Lower leg skin (tissue), 3 donors: ENCODE data around the gene DNAJC11.

Experiments used
- POLR2A ChIP-seq, 2 donors: fragments of 450-650 bp; IDR thresholded peaks; one replicate each; pipeline ENCODE4 v1.6.1; 2016 to 2017; ENCODE audit warnings: antibody characterized with exemption in 2 of 2, mild to moderate bottlenecking in 1 of 2, moderate library complexity in 1 of 2
- TF ChIP-seq, protein P1 (sequence below), 3 donors: fragments of 450-650 bp; IDR thresholded peaks; one replicate each; pipeline ENCODE4 v1.5.1; 2016; ENCODE audit warnings: antibody characterized with exemption in 3 of 3, mild to moderate bottlenecking in 3 of 3, moderate library complexity in 2 of 3

GRCh38 chr1:6657138-6657537, 44.5 kb downstream of the DNAJC11 start:
- TF ChIP-seq, protein P1, sequence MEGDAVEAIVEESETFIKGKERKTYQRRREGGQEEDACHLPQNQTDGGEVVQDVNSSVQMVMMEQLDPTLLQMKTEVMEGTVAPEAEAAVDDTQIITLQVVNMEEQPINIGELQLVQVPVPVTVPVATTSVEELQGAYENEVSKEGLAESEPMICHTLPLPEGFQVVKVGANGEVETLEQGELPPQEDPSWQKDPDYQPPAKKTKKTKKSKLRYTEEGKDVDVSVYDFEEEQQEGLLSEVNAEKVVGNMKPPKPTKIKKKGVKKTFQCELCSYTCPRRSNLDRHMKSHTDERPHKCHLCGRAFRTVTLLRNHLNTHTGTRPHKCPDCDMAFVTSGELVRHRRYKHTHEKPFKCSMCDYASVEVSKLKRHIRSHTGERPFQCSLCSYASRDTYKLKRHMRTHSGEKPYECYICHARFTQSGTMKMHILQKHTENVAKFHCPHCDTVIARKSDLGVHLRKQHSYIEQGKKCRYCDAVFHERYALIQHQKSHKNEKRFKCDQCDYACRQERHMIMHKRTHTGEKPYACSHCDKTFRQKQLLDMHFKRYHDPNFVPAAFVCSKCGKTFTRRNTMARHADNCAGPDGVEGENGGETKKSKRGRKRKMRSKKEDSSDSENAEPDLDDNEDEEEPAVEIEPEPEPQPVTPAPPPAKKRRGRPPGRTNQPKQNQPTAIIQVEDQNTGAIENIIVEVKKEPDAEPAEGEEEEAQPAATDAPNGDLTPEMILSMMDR (IDR thresholded peaks at IDR 0.05), result no peak
- TF ChIP-seq POLR2A (IDR thresholded peaks at IDR 0.05), result no peak
